Measurements from ENCODE around the gene RTN4IP1.

RTN4IP1 gene

DNA sequence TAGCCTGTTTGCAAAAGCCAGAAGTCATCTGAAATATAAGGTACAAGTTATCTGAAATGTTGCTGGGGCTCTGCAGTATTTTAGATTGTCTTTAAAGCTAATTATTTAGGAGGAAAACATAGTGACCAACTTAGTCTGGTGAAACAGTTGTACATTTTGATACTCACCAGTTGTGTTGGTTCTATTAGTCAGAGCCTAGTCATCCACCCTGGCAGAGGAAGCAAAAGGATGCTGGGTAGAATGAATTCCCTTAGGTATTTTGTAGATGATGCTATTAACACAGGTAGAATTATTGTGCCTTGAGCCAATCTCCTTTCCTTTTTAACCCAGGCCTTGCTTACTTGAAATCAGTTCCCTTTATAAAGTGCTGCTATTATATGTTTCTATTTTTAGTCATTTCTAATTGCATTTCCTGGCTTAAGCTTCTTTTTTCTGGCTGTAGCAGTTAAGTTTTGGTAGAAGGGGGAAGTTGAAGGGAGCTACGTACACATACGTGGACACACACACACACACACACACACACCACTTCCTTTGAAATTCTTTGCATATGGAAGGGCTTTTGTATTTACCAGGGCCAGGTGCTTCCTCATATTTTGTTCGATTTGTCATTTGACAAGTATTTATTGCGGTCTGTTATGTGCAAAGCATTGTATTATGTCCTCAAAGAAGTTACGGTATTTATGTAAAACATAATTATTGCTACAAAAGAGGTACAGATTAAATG is 82.4 kb downstream of the RTN4IP1 start:
- no peak for DNase-seq (ENCODE audit: low spot score)

DNA sequence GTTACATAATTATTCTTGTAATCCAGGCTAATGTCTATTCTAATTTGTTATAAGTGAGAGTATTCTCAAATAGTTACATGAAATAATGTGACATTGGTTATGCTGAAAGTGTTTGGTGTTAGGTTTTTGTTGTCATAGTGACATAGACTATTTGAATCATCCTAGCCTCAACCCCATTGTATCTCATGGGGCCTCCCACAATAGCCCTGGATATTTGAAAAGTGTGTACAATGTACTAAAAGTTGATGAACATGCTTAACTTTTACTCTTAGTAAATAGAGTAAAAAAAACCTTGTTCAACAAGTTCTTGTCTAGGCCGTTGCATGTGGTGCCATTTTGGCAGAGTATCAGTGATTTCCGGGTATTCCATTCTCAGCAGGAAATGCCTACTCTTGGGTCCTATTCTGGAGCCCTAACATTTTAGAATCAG is 83.0 kb downstream of the RTN4IP1 start:
- DNase-seq (ENCODE audit: low spot score) = no peak

DNA sequence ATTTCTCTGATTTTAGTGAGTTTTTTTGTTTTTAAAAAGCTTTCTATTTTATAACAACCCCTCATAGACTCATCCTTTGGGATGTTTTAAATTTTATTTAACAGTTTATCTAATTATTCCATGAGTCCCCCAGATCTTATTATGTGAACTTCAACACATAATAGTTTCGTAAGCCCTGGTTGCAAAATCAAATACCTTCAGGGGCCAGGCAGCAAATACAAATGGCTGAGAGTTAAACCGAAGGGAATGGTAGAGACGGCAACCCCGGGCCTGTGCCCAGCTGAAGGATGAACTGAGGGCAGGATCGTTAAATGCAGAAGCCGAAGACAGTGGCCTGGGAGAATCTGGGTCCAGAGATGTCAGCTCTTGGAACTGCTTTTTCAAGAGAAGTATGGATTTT is 88.4 kb downstream of the RTN4IP1 start:
- DNase-seq (ENCODE audit: low spot score) = no peak

DNA sequence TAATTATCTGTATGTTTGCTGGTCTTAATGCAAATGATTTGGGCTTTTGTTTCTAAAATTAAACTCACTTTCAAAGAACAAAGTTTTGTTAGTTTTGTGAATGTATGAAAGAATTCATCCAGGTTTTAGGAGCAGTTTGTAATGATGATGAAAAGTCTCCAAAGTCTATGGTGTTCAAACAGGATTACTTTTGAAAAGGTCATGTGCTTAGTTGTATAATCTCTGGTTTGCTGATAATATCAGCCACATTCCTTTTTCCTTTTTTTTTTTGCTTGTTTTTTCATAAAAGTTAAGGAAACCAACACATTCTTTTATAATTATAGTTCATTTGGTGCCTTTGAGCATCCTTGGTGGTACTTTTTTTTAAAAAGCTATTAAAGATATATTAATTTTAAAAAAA is 88.9 kb downstream of the RTN4IP1 start:
- no peak for DNase-seq (ENCODE audit: low spot score)

DNA sequence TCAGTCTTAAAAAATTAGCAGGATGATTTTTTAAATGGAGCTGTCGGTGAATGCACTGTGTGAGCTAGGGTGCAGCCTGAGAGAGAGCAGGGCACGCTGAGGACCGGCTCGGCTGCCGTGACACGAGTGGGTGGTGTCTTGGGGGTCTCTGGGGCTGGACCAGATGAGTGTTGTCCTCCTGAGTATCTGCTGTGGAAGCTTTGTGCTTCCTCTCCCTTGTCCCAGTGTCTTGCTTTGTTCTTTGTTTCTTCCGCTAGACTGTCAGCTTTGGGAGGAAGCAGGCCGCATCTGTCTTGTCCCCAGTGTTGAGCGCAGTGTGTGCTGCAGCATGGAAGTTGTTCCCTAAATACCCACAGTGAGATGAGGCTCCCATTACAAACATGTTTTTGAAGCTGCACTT is 89.4 kb downstream of the RTN4IP1 start:
- DNase-seq (ENCODE audit: low spot score) = no peak

DNA sequence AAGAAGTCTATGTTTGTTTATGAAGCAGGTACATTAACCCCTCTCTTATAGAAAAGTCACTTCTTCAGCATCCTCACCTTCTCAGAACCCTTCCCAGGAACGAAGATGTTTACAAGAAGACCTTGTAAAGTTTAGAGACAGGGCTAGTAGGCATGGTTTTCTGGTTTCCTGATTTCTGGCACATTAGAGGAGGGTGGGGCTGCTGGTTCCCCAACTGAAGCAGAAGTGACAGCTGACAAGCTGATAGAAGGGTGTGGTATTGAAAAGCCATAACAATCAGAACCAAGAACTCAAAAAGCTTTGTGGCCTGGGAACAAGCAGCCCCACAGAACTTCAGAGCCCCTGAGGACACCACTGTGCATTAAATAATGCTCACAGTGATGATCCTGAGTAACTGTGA is 91.2 kb downstream of the RTN4IP1 start:
- DNase-seq (ENCODE audit: low spot score) = no peak

DNA sequence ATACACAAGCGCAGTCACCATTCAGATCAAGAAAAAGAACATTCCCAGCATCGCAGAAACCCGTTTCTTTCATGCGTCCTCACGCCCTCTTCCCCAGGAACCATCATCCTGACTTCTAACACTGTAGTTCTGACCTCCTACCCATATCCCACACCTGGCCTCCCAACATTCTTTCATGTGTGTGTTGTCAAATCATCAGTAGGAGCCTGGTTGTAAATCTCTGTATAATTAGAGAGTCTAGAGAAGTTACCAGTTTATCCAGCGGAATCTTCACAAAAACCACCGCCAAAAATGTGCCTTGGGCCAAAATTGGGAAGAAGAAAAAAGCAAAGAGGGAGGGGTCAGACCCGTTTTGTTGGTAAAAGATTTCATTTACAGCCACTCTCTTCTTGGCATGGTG is 91.6 kb downstream of the RTN4IP1 start:
- no peak for DNase-seq (ENCODE audit: low spot score)

DNA sequence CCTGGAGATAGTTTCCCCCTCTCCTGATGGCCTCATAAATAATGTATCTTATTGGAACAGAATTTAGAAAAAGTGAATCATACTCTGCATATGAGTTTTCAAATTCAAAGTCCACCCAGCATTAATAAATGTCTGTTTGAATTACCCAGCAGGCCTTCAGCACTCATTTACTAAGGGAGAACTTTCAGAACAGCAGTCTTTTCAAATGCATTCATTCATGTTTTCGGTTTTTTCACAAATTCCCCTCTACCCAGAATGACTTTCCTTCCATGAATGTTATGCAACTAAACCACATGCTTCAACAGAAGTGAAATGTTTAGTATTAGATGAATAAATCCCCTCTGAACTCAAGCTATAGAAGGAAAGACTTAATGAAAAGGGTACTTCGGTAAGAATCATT is 92.4 kb downstream of the RTN4IP1 start:
- DNase-seq (ENCODE audit: low spot score) = no peak

DNA sequence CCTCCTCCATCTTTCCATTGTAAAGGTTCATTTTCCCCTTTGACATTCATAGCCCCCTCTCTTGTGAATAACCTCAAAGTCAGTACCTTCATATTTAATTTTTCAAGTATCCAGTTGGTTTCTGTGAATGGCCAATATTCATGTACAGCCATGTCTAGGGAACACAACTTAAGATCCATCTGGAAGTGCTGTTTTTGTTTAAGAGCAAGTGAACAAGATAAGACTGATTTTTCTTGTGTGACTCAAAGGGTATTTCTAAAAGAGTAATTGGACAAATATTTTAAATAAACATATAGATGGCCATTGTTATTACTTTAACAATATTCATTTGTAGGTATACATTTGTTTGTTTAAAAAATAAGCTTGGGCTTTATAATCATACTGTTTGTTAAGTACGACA is 92.9 kb downstream of the RTN4IP1 start:
- DNase-seq (ENCODE audit: low spot score) = no peak

DNA sequence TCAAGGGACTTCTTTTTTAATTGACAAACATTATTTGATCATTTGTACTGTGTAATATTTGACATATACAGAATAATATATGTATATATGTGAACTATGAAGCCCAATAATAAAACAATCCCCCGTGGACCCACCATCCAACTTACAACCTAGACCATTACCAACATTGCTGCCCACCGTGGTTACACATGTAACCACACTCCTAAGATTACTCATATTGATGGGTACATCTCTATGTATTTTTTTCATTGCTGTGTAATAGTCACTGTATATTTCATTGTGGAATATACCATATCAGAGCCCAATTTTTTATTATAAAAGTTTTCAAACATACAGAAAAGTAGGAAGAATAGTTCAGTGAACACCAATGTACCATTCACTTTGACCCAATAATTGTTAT is 94.3 kb downstream of the RTN4IP1 start:
- no peak for DNase-seq (ENCODE audit: low spot score)

DNA sequence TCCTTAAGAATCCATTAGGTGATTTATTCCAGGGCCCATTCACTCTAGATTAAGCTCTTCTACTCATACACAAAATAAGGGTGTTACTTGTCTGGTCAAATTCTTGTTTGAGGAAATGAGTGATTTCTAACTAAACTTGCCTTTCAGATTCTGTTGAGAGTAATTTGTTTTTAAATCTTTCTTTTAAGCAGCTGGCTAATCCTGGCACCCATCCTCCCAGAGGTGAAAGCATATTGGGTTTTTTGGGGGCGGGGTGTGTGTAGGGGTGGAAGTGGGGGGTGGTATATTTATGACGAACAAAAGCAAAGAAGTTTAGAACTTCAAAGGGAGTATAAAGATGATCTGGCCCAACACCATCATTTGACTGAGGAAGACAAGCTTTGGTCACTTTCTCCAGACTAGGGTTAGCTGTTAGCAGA is 94.7 kb downstream of the RTN4IP1 start:
- no peak for DNase-seq (ENCODE audit: low spot score)

DNA sequence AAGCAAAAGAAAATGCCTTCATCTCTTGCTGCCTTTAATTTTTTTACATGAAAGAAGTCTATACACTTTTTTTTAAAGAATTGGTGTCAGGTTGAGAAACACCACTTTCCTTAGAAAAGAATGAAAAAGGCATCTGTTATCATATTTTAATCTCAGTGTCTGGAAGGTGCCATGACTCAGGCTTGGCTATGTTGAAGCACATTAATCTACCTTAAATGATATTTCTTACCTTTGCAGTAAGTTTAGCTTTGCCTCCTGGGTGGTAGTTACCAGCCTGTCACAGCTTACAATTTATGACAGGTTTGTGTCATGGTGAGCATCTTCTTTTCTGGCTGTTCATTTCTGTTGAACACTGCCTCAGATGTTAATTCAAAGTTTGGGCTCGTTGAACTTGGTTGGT is 95.3 kb downstream of the RTN4IP1 start:
- no peak for DNase-seq (ENCODE audit: low spot score)

DNA sequence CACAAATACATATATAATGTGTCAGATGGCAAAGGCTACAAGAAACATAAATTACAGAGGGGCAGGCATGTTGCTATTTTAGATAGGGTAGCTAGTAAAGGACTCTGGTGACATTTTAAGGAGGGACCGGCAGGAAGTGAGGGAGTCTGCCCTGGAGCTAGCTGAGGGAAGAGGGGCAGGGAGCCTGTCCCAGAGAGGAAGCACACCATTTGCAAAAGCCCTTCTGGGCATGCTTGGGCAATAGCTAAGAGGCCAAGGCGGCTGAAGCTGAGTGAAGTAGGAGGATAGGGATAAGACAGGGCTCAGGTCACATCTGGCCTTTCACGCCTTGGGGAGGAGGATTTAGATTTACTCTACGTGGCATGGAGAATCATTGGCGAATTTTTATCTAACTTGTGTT is 96.2 kb downstream of the RTN4IP1 start:
- no peak for DNase-seq (ENCODE audit: low spot score)

DNA sequence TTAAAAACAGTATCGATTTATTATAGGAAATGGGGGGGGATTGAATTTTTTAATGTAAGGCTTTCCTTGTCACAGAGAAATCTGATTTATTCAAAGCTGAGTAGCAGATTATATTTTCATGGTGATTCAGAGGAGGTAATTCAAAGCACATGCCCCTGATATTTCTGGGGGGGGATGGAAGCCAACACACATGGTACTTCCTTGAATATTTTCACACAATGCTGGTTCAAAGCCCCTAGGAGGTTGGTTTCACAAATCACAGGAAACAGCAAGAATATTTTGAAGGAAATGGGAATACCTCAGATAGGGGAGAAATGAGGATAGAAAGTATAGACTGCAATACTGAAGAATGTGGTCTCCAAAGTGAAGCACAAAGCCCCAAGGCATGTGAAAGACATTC is 98.8 kb downstream of the RTN4IP1 start:
- no peak for DNase-seq (ENCODE audit: low spot score)

DNA sequence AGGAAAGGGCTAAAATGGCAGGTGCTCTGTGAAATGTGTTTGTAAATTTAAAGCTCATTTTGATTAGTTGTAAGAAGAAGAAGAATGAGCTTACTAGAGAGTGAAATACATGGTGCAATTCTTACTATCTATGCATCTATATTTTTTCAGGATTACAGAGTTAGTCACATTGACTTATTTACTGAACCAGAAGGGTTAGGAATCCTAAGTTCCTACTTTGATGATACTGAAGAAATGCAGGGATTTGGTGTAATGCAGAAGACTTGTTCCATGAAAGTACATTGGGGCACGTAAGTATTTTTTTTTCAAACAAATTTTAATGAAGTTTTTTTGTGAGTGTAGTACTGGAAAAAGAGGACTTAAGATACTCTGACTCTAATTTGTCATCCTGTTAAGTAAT is 99.3 kb downstream of the RTN4IP1 start:
- DNase-seq (ENCODE audit: low spot score) = no peak

DNA sequence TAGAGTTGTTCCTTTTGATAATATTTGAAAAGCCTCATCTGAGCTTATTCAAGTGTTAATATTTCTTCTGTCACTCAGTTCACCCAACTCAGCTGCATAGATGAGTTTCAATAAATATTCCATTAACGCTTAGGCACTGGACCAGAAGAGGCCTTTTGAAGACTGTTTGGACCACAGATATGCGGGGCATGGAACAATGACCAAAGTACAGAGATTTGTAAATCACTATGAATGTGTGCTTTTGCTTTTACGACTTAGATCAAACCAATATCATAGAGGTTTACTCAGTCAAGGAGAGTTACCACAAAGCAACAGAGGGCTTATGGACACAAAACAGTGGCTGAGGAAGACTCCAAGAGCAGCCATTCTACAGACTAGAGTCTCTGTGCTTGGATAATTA is 99.9 kb downstream of the RTN4IP1 start:
- no peak for DNase-seq (ENCODE audit: low spot score)

DNA sequence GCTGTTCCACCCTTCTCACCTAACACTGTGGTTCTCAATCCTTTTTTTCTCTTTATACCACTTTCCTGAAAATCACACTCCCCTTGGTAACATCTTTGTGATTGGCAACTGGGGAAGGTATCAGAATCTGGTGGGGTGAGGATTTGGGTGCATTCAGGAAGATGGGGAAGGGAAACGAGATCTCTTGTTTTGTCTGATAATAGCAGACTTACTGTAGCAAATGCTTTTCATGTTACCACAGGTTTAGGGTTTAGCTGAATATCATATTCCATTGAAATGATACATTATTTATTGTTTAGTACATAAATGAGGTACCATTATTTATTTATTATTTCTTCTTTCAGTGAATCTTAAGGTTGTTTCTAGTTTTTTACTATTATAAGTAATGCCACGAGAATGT is 100.8 kb downstream of the RTN4IP1 start:
- no peak for DNase-seq (ENCODE audit: low spot score)

DNA sequence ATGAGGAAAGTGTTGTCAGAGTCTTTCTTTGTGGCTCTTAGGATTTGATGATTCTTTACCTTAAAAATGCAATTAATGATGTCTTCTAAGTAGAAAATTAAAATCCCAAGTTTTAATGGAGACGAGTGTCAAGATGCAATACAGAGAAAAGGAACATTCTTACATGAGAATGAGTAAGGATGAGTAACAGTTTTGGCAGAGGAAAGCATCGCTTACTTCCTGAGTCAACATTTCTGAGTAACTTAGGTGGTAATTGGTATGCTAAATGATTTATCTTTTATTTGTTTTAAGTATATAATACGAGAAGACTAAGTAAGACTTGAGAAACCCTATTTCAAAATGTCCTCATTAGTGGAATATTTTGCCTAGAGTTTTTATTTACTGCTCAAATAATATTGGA is 101.3 kb downstream of the RTN4IP1 start:
- DNase-seq (ENCODE audit: low spot score) = no peak

DNA sequence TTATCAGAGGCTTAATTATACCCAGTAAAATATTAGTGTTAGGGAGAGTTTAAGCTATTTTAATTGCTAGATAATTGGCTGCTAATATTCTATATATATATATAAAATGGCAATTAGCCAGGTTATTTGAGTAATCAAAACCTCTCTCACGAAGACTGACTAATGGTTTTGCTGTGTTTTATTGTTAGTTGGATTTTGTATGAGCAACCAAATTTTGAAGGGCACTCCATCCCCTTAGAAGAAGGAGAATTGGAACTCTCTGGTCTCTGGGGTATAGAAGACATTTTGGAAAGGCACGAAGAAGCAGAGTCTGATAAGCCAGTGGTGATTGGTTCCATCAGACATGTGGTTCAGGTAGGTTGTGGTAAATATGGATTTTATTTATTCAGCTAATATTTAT is 102.2 kb downstream of the RTN4IP1 start:
- DNase-seq (ENCODE audit: low spot score) = no peak

DNA sequence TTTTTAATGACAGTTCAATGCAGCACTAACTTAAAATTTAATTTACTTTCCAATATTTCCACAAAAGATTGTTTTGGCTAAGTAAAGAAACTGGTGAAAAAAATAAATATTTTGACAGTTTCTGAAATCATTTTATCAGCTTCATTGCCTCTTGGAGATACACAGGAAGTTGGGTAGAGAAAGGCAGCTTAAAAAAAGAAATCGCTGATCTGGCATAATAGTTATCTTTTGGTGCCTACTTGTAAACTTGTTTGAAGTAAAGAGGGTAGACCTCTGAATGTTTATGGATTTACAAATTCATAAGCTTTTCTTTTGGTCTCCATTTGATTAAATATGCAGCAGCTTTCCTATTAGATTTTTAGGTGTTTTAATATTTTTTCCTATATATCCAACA is 103.4 kb downstream of the RTN4IP1 start:
- DNase-seq (ENCODE audit: low spot score) = no peak

DNA sequence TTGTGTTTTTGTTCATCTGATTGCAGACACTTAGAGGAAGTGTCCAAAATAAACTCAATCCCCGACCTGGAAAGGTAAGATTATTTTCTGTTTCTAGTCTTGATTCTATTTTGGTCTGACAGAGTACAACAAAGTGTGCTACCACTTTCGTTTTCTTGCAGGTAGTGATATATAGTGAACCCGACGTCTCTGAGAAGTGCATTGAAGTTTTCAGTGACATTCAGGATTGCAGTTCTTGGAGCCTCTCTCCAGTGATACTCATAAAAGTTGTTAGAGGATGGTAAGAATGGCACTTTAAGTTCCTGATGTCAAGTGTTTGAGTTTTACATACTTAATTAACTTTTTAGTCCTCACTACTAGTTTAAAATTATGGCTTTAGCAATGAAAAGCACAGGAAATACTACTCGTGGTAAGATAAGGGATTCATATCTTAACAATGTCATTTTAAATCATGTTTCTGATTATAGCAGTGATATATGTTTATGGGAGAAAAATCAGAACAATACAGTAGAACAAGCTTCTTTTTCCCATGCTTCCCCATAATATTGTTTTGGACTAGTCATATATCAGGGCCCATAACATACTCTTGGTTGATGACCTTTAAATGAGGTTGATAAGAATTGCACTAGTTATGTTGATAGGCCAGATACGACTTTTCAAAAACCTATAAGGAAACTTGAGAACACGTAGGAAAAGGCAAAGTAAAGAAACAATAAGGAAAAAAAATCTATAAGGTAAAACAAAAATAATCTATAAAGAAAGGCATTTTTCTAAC is 104.0 kb downstream of the RTN4IP1 start:
- DNase-seq (ENCODE audit: low spot score) = no peak

DNA sequence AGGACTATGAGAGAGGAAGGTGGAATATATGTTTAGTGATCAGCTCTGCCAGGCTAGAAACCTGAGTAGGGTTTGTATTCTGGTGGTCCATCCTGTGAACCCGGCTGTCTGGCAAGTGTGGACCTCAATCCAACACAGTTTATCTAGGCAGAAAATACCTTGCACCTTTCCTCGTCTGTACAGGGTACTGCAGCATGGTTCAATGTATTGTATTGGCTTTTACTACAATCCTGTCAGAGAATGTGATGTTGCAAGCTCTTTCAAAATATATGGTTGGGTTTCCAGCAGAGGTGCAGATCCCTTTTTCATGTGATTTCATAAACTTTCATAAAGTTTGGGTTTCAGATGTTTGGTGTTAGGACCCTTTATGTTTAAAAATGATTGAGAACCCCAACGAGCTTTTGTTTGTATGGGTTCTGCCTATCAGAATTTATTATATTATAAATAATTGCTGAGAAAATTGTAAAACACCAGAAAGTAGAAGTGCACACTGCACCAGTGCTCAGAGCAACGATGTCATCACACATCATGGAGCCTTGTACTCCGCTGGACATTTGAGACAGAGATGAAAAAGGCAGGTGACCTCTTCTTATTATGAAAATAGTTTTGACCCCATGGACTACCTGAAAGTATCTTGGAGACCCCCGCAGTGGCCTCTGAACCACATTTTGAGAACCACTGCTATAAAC is 106.6 kb downstream of the RTN4IP1 start:
- DNase-seq (ENCODE audit: low spot score) = no peak

Measured in left forelimb (tissue), 1 donor.